GM21825 (cell line): ENCODE data around the gene WDR36.
"Not testable (repeated sequence)": the region's sequence is repeated elsewhere in the genome, so short reads cannot be mapped to it uniquely, and the experiment has no call there.

ENCODE experiments used
- ATAC-seq: cut with Tn5 transposase; IDR thresholded peaks from one replicate; pipeline ENCODE4 v1.9.1; 2021; ENCODE audit warnings: mild to moderate bottlenecking, moderate library complexity; ENCODE audit not compliant: unreplicated experiment

Gene WDR36

GRCh38 chr5:111134864-111135263 lies 42.7 kb downstream of the WDR36 start:
- no peak for ATAC-seq

GRCh38 chr5:111135363-111135762 lies 43.2 kb downstream of the WDR36 start:
- no peak for ATAC-seq

- no peak for ATAC-seq
These were observed 43.8 kb downstream of the WDR36 start for GRCh38 chr5:111135946-111136345.

GRCh38 chr5:111138096-111138495 lies 45.9 kb downstream of the WDR36 start:
- no peak for ATAC-seq

GRCh38 chr5:111141471-111141870 lies 49.3 kb downstream of the WDR36 start:
- not testable (repeated sequence) for ATAC-seq

- no peak for ATAC-seq
These were observed 50.8 kb downstream of the WDR36 start for GRCh38 chr5:111142932-111143331.

GRCh38 chr5:111143910-111144309 lies 51.8 kb downstream of the WDR36 start:
- peak; percentile 29 for ATAC-seq

- peak; percentile 94 for ATAC-seq
These were observed 52.3 kb downstream of the WDR36 start for GRCh38 chr5:111144352-111144930.

- no peak for ATAC-seq
These were observed 53.9 kb downstream of the WDR36 start for GRCh38 chr5:111146053-111146452.

GRCh38 chr5:111147502-111147901 lies 55.4 kb downstream of the WDR36 start:
- ATAC-seq: no peak

- ATAC-seq: no peak
These were observed 59.9 kb downstream of the WDR36 start for GRCh38 chr5:111151998-111152397.

- no peak for ATAC-seq
These were observed 61.3 kb downstream of the WDR36 start for GRCh38 chr5:111153483-111153882.

GRCh38 chr5:111153945-111154344 lies 61.8 kb downstream of the WDR36 start:
- ATAC-seq: no peak

- peak; percentile 77 for ATAC-seq
These were observed 66.1 kb downstream of the WDR36 start for GRCh38 chr5:111158105-111158744.

GRCh38 chr5:111159845-111160244 lies 67.7 kb downstream of the WDR36 start:
- no peak for ATAC-seq

- ATAC-seq: no peak
These were observed 70.9 kb downstream of the WDR36 start for GRCh38 chr5:111163000-111163399.

GRCh38 chr5:111165058-111165457 lies 72.9 kb downstream of the WDR36 start:
- ATAC-seq: no peak

- ATAC-seq: no peak
These were observed 75.4 kb downstream of the WDR36 start for GRCh38 chr5:111167551-111167950.

- ATAC-seq: no peak
These were observed 76.5 kb downstream of the WDR36 start for GRCh38 chr5:111168608-111169007.

GRCh38 chr5:111169269-111169668 lies 77.1 kb downstream of the WDR36 start:
- ATAC-seq: no peak

- no peak for ATAC-seq
These were observed 78.1 kb downstream of the WDR36 start for GRCh38 chr5:111170279-111170678.

GRCh38 chr5:111172504-111172903 lies 80.4 kb downstream of the WDR36 start:
- no peak for ATAC-seq

GRCh38 chr5:111173476-111173875 lies 81.3 kb downstream of the WDR36 start:
- ATAC-seq: no peak
